ENCODE measurements around the gene EEFSEC.

GRCh38 chr3:128392021-128392420, 238.7 kb downstream of the EEFSEC start:
- no peak for TF ChIP-seq CTCF (IDR thresholded peaks at IDR 0.05; ENCODE audit: low read depth, low read length)
- TF ChIP-seq POLR2A (IDR thresholded peaks at IDR 0.05; ENCODE audit: extremely low read depth, insufficient read length) = no peak
- TF ChIP-seq MAX (IDR thresholded peaks at IDR 0.05; ENCODE audit: low read depth, low read length) = no peak

Data from NB4 (cell line).